IMR-90 (cell line): ENCODE results near the gene PTPRN2.

ENCODE experiments used
- POLR2A ChIP-seq: IDR thresholded peaks from 2 replicates; pipeline ENCODE4 v1.6.1; 2012; ENCODE audit warnings: mild to moderate bottlenecking, low read depth, low read length
- RAD21 ChIP-seq: IDR thresholded peaks from 2 replicates; pipeline ENCODE4 v1.6.1; 2012; ENCODE audit warnings: low read length, improper control_type of control experiment
- RCOR1 ChIP-seq: IDR thresholded peaks from 2 replicates; pipeline ENCODE4 v1.6.1; 2012; ENCODE audit warnings: mild to moderate bottlenecking, low read length, improper control_type of control experiment; ENCODE audit not compliant: insufficient replicate concordance
- RFX5 ChIP-seq: IDR thresholded peaks from 2 replicates; pipeline ENCODE4 v1.8.0; 2012; ENCODE audit warnings: low read depth, mild to moderate bottlenecking, low read length, moderate library complexity
- SMC3 ChIP-seq: fragments of 150-350 bp; IDR thresholded peaks from 2 replicates; pipeline ENCODE4 v1.6.1; 2016; ENCODE audit warnings: low read depth, mild to moderate bottlenecking, antibody characterized with exemption, low read length, moderate library complexity
- TF ChIP-seq, protein P1 (sequence below): conservative IDR thresholded peaks from 2 replicates; pipeline ENCODE4 v1.5.1; 2012; ENCODE audit warnings: mild to moderate bottlenecking, low read depth, low read length, improper control_type of control experiment

DNA sequence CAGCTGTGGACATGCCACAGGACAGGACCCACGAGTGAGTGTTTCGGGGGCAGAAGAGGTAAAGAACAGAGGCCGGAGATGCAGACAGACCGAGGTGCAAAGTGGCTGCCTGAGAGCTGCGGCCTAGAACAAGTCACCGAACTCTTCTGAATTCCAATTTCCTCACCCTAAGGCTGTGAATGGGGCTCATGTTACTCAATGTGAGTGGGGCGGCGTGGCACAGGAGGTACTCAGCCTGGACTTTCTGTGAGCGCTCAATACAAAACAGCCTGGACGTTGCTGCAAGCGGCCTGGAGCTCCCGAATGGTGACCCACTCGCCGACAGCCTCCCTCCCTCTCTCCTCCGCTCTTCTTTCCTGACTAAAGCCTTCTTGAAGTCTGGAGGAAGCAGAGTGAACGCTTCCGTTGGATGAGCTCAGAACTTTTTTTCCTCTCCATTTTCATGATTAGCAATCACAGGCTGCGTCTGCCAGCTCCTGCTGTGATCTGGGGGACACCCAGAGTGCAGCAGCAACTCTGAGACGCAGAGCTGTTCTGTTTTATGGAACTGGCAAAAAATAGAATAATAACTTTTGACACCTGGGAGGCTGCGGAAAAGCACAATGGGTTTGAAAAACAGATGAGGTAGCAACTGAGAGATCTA lies 108.5 kb downstream of the PTPRN2 start:
- TF ChIP-seq, protein P1, sequence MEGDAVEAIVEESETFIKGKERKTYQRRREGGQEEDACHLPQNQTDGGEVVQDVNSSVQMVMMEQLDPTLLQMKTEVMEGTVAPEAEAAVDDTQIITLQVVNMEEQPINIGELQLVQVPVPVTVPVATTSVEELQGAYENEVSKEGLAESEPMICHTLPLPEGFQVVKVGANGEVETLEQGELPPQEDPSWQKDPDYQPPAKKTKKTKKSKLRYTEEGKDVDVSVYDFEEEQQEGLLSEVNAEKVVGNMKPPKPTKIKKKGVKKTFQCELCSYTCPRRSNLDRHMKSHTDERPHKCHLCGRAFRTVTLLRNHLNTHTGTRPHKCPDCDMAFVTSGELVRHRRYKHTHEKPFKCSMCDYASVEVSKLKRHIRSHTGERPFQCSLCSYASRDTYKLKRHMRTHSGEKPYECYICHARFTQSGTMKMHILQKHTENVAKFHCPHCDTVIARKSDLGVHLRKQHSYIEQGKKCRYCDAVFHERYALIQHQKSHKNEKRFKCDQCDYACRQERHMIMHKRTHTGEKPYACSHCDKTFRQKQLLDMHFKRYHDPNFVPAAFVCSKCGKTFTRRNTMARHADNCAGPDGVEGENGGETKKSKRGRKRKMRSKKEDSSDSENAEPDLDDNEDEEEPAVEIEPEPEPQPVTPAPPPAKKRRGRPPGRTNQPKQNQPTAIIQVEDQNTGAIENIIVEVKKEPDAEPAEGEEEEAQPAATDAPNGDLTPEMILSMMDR, result no peak
- TF ChIP-seq RAD21, result no peak
- TF ChIP-seq RFX5, result no peak
- TF ChIP-seq POLR2A, result no peak
- no peak for TF ChIP-seq SMC3
- TF ChIP-seq RCOR1, result no peak
